H1 (cell line): ENCODE results near the gene NBDY. TPM values are rescaled to one million over a fixed set of nuclear protein-coding genes. Genes with fewer than 3 reads are reported as not detected.

ENCODE experiments used
- CHD2 ChIP-seq: IDR thresholded peaks from 2 replicates; pipeline ENCODE4 v1.6.1; 2012; ENCODE audit warnings: low read length, improper control_type of control experiment
- EP300 ChIP-seq, 2 experiments: IDR thresholded peaks; 1 replicate in 1 of 2; 2 replicates in 1 of 2; pipeline ENCODE4 v1.6.1; 2011 to 2012; ENCODE audit warnings: low read depth in 2 of 2, low read length in 2 of 2, mild to moderate bottlenecking in 2 of 2, borderline replicate concordance in 1 of 2, inconsistent platforms in 1 of 2, moderate library complexity in 1 of 2
- GTF2F1 ChIP-seq: IDR thresholded peaks from 2 replicates; pipeline ENCODE4 v1.6.1; 2012; ENCODE audit warnings: low read depth, low read length, improper control_type of control experiment, borderline replicate concordance
- NRF1 ChIP-seq: IDR thresholded peaks from 2 replicates; pipeline ENCODE4 v1.6.1; 2011; ENCODE audit warnings: mild to moderate bottlenecking, low read depth, low read length, improper control_type of control experiment
- RNF2 ChIP-seq: fragments of 200-900, 300-1000 bp; sonication (generic); IDR thresholded peaks from 2 replicates; pipeline ENCODE4 v1.7.1; 2016; ENCODE audit warnings: borderline replicate concordance, low read depth, mild to moderate bottlenecking, antibody characterized with exemption, low read length; ENCODE audit not compliant: poor library complexity, severe bottlenecking; ENCODE audit errors: missing control alignments
- SP4 ChIP-seq: IDR thresholded peaks from 2 replicates; pipeline ENCODE4 v1.6.1; 2012; ENCODE audit warnings: low read length, inconsistent platforms
- polyA plus RNA-seq, 7 experiments: library from polyadenylated mRNA; depleted of rRNA in 3 of 7; stranded (reverse) in 5 of 7; unstranded in 2 of 7; fragments of >200 nt in 5 of 7; fragments of 200-250 nt in 2 of 7; gene quantifications; 1 replicate in 5 of 7; 2 replicates in 1 of 7; 4 replicates in 1 of 7; pipeline versions ENCODE4 v1.2.1 to v1.2.3, GENCODE V29; 2011 to 2013; ENCODE audit warnings: missing spikeins in 2 of 7, mixed read lengths in 2 of 7
- total RNA-seq: library from RNA; stranded (reverse); fragmentation: NEBNext Ultra II Directional; extraction: Animal tissue kit (Norgen Biotek cat#: 25700); gene quantifications from 2 replicates; pipeline ENCODE4 v1.2.1, GENCODE V29; 2021

NBDY gene
- total and polyA plus RNA-seq, 2 of the 8 experiments (the other 6 are each of a cell fraction or from before 2014, with no cell fraction given): 42.3 to 57.8 TPM

DNA sequence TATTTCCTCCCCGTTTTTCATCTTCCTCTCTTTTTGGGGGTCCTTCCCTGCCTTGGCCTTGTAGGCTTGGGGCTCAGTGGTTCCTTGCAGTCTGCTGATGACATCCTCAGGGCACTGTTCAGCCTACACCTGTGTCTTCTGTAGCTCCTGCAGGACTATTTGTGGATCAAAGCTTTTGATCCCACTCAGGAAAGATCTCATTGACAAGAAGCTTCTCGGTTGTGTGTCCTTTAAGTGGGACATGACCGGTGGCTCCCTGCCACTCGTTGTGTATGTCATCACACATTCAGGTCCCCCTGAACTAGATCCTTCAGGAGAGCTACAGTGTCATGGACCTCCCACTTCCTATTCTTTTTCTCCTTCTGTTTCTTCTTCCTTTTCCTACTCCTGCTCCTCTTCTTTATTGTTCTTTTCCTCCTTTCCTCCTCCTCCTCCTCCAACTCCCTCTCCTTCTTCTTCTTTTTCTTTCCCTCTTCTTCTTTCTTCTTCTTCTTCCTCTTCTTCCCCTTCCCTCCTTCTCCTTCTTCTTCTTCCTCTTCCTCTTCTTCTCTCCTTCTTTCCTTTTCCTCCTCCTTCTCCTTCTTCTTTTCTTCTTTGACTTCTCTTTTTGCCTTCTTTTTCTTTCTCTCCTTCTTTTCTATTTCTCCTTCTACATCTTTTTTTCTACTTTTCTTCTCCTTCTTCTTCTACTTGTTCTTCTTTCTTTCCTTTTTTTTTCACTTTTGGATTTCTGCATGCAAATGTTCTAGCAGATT, 67.8 kb downstream of the NBDY start (continued):
- no peak for TF ChIP-seq EP300 (IDR thresholded peaks at IDR 0.05; ENCODE audit: borderline replicate concordance in 1 of 2, low read depth in 2 of 2, low read length in 2 of 2)
- TF ChIP-seq NRF1: no peak
- no peak for TF ChIP-seq SP4
- TF ChIP-seq GTF2F1: no peak
- no peak for TF ChIP-seq CHD2
- TF ChIP-seq RNF2: no peak
